HCT116 (cell line): Measurements from ENCODE around the gene FSHR. TPM values are rescaled to one million over a fixed set of nuclear protein-coding genes. Genes with fewer than 3 reads are reported as not detected.

Experiments
- ATAC-seq: fragments of 200-7000 bp; cut with Tn5 transposase; 2 replicates; pipeline ENCODE4 v1.9.1; 2020; ENCODE audit warnings: mild to moderate bottlenecking, moderate library complexity
- BruUV-seq: library from RNA; stranded (reverse); fragments of 400-500 nt; replicated peaks from 2 replicates; lab custom pipeline; 2021; lab: Mats Ljungman, UMichigan
- CTCF ChIA-PET: fragments of 300-600 bp; sonication (Branson Sonifier 250); formaldehyde crosslinking; loops from one replicate; lab custom pipeline; 2021; ENCODE audit warnings: antibody characterized with exemption; lab: Charles Lee
- POLR2A ChIA-PET: fragments of 300-600, 350-600 bp; sonication (Branson Sonifier 250); formaldehyde crosslinking; loops from one replicate; lab custom pipeline; 2021; ENCODE audit warnings: antibody characterized with exemption; lab: Charles Lee
- RAD21 ChIA-PET, 2 experiments: fragments of 300-600 bp; sonication (Branson Sonifier 250); formaldehyde crosslinking; loops; one replicate each; lab custom pipeline; 2023; ENCODE audit warnings: low total read pairs in 2 of 2; ENCODE audit not compliant: uncharacterized antibody in 2 of 2, unreplicated experiment in 2 of 2, low non-redundant PET in 1 of 2; lab: Charles Lee
- DNase-seq: peaks from one replicate; pipeline ENCODE4 v3.0.0-alpha.2; 2010; ENCODE audit warnings: low read depth, low spot score
- H2AFZ ChIP-seq: fragments of 200-600 bp; shearing (Covaris generic), sonication (generic); 2 replicates; pipeline ENCODE4 v1.6.1; 2017; ENCODE audit warnings: low read depth, mixed run types, mixed read lengths, antibody characterized with exemption, low read length; ENCODE audit not compliant: poor library complexity, severe bottlenecking
- H3K27ac ChIP-seq: 2 replicates; pipeline ENCODE4 v1.5.1; 2012; ENCODE audit warnings: low read depth, low read length
- H3K27me3 ChIP-seq: fragments of 200-600 bp; sonication (generic); 2 replicates; pipeline ENCODE4 v1.6.1; 2016; ENCODE audit warnings: mixed run types, low read length, mixed read lengths; ENCODE audit not compliant: insufficient read depth
- H3K36me3 ChIP-seq, 2 experiments: fragments of 200-500 bp in 1 of 2; fragments of 200-600 bp in 1 of 2; sonication (Bioruptor generic) in 1 of 2; sonication (generic) in 1 of 2; 2 replicates each; pipeline versions ENCODE4 v1.5.1 to v1.6.1; 2014 to 2016; ENCODE audit warnings: low read length in 2 of 2, inconsistent platforms in 1 of 2, mixed read lengths in 1 of 2, mixed run types in 1 of 2; ENCODE audit not compliant: insufficient read depth in 2 of 2, control insufficient read depth in 1 of 2
- H3K4me1 ChIP-seq, 2 experiments: fragments of 200-600 bp in 1 of 2; sonication (generic) in 1 of 2; 2 replicates each; pipeline versions ENCODE4 v1.5.1 to v1.6.1; 2012 to 2017; ENCODE audit warnings: low read length in 2 of 2, inconsistent platforms in 1 of 2, mild to moderate bottlenecking in 1 of 2, mixed read lengths in 1 of 2, mixed run types in 1 of 2, moderate library complexity in 1 of 2; ENCODE audit not compliant: insufficient read depth in 2 of 2, control insufficient read depth in 1 of 2
- H3K4me2 ChIP-seq: fragments of 200-600 bp; sonication (generic); 2 replicates; pipeline ENCODE4 v1.6.1; 2017; ENCODE audit warnings: mixed run types, low read length, mixed read lengths
- H3K4me3 ChIP-seq, 2 experiments: fragments of 200-600 bp in 1 of 2; sonication (generic) in 1 of 2; replicated peaks in 1 of 2; 2 replicates each; pipeline ENCODE4 v1.5.1; 2011 to 2016; ENCODE audit warnings: low read length in 2 of 2, control low read depth in 1 of 2, low read depth in 1 of 2, mild to moderate bottlenecking in 1 of 2, mixed read lengths in 1 of 2, mixed run types in 1 of 2
- H3K79me2 ChIP-seq: fragments of 200-600 bp; sonication (generic); 2 replicates; pipeline ENCODE4 v1.6.1; 2017; ENCODE audit warnings: mild to moderate bottlenecking, mixed run types, low read length, moderate library complexity, mixed read lengths; ENCODE audit not compliant: insufficient read depth
- H3K9ac ChIP-seq: fragments of 200-600 bp; sonication (generic); 2 replicates; pipeline ENCODE4 v1.6.1; 2016; ENCODE audit warnings: low read length, mixed read lengths
- H3K9me2 ChIP-seq: fragments of 200-600 bp; sonication (generic), shearing (Covaris generic); 2 replicates; pipeline ENCODE4 v1.6.1; 2017; ENCODE audit warnings: mixed run types, mild to moderate bottlenecking, moderate library complexity; ENCODE audit not compliant: insufficient read depth
- H3K9me3 ChIP-seq, 2 experiments: fragments of 200-500 bp in 1 of 2; fragments of 200-600 bp in 1 of 2; sonication (Bioruptor generic) in 1 of 2; sonication (generic) in 1 of 2; 2 replicates each; pipeline ENCODE4 v1.6.1; 2014 to 2017; ENCODE audit warnings: low read length in 2 of 2, mixed read lengths in 2 of 2, inconsistent platforms in 1 of 2, low read depth in 1 of 2, mild to moderate bottlenecking in 1 of 2, mixed run types in 1 of 2, moderate library complexity in 1 of 2; ENCODE audit not compliant: control insufficient read depth in 1 of 2, insufficient read depth in 1 of 2
- H4K20me1 ChIP-seq: fragments of 200-600 bp; sonication (generic), shearing (Covaris generic); 2 replicates; pipeline ENCODE4 v1.6.1; 2017; ENCODE audit warnings: mixed run types, mild to moderate bottlenecking, moderate library complexity; ENCODE audit not compliant: insufficient read depth
- EGR1 ChIP-seq: IDR thresholded peaks from 2 replicates; pipeline ENCODE4 v1.6.1; 2012; ENCODE audit warnings: low read depth
- EZH2phosphoT487 ChIP-seq: fragments of 200-600 bp; IDR thresholded peaks from 2 replicates; pipeline ENCODE4 v1.6.1; 2018; ENCODE audit warnings: antibody characterized with exemption, borderline replicate concordance
- RAD21 ChIP-seq: IDR thresholded peaks from 2 replicates; pipeline ENCODE4 v1.6.1; 2012; ENCODE audit warnings: low read depth, mild to moderate bottlenecking
- ZNF274 ChIP-seq: fragments of 200-500 bp; sonication (Bioruptor generic); IDR thresholded peaks from 2 replicates; pipeline ENCODE4 v1.6.1; 2014; ENCODE audit warnings: mild to moderate bottlenecking, low read depth, low read length, inconsistent platforms
- intact Hi-C: fragments of 100-400 bp; cut with micrococcal nuclease; formaldehyde crosslinking; loops from 2 replicates; pipeline ENCODE4 v1.10.0; 2022
- total RNA-seq: library from RNA; stranded (reverse); gene quantifications from one replicate; pipeline ENCODE4 v1.2.1, GENCODE V29; 2021; ENCODE audit not compliant: unreplicated experiment
- TF ChIP-seq, protein P1 (sequence below): IDR thresholded peaks from 2 replicates; pipeline ENCODE4 v1.6.1; 2012
- TF ChIP-seq, protein P2 (sequence below), 3 experiments: fragments of 200-600 bp in 1 of 3; sonication (generic) in 1 of 3; IDR thresholded peaks in 2 of 3; conservative IDR thresholded peaks in 1 of 3; 2 replicates each; pipeline ENCODE4 v1.5.1; 2012 to 2017; ENCODE audit warnings: low read depth in 2 of 3, low read length in 2 of 3, antibody characterized with exemption in 1 of 3, borderline replicate concordance in 1 of 3, control low read depth in 1 of 3, mild to moderate bottlenecking in 1 of 3, mixed read lengths in 1 of 3, mixed run types in 1 of 3, moderate library complexity in 1 of 3; ENCODE audit not compliant: insufficient read depth in 1 of 3
- TF ChIP-seq, protein P3 (sequence below): IDR thresholded peaks from 2 replicates; pipeline ENCODE4 v1.6.1; 2012

Gene FSHR
- total RNA-seq, 1 experiment from 2014 or later = not detected

DNA sequence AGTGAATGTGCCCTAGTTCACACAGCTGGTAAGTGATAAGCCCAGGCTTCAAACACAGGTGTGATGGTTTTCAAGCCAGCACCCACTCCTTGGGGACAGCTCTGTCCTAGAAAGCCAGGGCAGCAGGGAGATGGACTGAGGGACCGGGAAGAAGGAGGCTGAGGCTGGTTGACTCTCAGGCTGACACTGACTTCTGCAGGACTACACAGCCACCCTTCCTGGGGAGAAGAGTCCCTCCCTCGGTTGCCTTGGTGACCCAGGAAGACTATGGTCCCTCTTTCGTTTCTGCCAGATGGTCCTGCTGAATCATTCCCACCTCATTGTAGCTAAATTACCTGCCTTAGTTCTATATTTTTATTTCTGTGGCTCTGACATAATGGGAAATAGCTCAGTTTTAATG lies 11.3 kb upstream of the FSHR start:
- Histone ChIP-seq H3K9me2 (no peaks in the 10 kb centered on the region), H3K4me1 (no peaks in the 10 kb centered on the region), H3K79me2 (no peaks in the 10 kb centered on the region), H2AFZ (no peak overlapping the region), H3K36me3 (no peaks in the 10 kb centered on the region), H3K27me3 (no peaks in the 10 kb centered on the region), H3K9me3 (peaks cover 0 to 3% of the 10 kb centered on the region in 2 experiments; a peak in 2 of 4 replicates), H3K27ac (no peak overlapping the region), H3K9ac (no peak overlapping the region), H3K4me3 (no peak overlapping the region), H3K4me2 (no peak overlapping the region), H4K20me1 (no peaks in the 10 kb centered on the region)
- intact Hi-C loops = no loop called here
- BruUV-seq = no TSS peak
- ChIA-PET RAD21 (no interaction called here), CTCF (no interaction called here), POLR2A (no interaction called here)
- no peak for ATAC-seq
- TF ChIP-seq, protein P1, sequence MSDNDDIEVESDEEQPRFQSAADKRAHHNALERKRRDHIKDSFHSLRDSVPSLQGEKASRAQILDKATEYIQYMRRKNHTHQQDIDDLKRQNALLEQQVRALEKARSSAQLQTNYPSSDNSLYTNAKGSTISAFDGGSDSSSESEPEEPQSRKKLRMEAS = no peak
- no peak for DNase-seq

DNA sequence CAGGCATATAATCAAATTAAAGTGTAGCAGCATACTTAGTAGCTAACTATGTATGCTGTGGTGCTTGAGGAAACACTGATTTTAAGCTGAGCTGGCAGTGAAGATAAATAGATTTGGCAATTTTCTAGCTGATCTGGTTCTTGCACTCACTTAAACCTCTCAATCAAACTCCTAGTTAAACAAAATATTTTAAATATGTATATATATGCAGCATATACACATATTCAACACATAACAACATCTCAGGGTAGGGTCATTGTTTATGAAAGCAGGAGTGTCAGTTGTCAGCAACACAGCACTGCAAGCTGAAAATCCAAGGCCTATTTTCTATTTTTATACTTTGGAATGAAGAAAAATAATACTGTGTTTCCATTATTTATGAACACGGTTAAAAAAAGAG lies 10.4 kb upstream of the FSHR start:
- intact Hi-C loops = no loop called here
- Histone ChIP-seq H3K4me1 (no peaks in the 10 kb centered on the region), H3K4me3 (no peak overlapping the region), H3K4me2 (no peak overlapping the region), H3K36me3 (no peaks in the 10 kb centered on the region), H3K9me2 (no peaks in the 10 kb centered on the region), H3K79me2 (no peaks in the 10 kb centered on the region), H3K9me3 (peaks cover 0 to 3% of the 10 kb centered on the region in 2 experiments; a peak in 2 of 4 replicates), H2AFZ (no peak overlapping the region), H4K20me1 (no peaks in the 10 kb centered on the region), H3K27me3 (no peaks in the 10 kb centered on the region), H3K9ac (no peak overlapping the region), H3K27ac (no peak overlapping the region)
- TF ChIP-seq, protein P2, sequence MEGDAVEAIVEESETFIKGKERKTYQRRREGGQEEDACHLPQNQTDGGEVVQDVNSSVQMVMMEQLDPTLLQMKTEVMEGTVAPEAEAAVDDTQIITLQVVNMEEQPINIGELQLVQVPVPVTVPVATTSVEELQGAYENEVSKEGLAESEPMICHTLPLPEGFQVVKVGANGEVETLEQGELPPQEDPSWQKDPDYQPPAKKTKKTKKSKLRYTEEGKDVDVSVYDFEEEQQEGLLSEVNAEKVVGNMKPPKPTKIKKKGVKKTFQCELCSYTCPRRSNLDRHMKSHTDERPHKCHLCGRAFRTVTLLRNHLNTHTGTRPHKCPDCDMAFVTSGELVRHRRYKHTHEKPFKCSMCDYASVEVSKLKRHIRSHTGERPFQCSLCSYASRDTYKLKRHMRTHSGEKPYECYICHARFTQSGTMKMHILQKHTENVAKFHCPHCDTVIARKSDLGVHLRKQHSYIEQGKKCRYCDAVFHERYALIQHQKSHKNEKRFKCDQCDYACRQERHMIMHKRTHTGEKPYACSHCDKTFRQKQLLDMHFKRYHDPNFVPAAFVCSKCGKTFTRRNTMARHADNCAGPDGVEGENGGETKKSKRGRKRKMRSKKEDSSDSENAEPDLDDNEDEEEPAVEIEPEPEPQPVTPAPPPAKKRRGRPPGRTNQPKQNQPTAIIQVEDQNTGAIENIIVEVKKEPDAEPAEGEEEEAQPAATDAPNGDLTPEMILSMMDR (IDR thresholded peaks at IDR 0.05 in 2 of 3, conservative IDR thresholded peaks at IDR 0.05 in 1 of 3; ENCODE audit: borderline replicate concordance in 1 of 3, insufficient read depth in 1 of 3, low read depth in 2 of 3, low read length in 2 of 3) = no peak
- TF ChIP-seq EZH2phosphoT487 (no peak), ZNF274 (no peak), EGR1 (no peak), RAD21 (no peak)
- TF ChIP-seq, protein P3, sequence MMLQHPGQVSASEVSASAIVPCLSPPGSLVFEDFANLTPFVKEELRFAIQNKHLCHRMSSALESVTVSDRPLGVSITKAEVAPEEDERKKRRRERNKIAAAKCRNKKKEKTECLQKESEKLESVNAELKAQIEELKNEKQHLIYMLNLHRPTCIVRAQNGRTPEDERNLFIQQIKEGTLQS = no peak
- ChIA-PET CTCF (no interaction called here), RAD21 (no interaction called here), POLR2A (no interaction called here)
- no TSS peak for BruUV-seq
- no peak for DNase-seq
- ATAC-seq = no peak
